HepG2 (cell line): ENCODE measurements around the gene STX8. TPM values are rescaled to one million over a fixed set of nuclear protein-coding genes. Genes with fewer than 3 reads are reported as not detected.

Experiments
- ATAC-seq: fragments of 200-7000 bp; cut with Tn5 transposase; 3 replicates; pipeline ENCODE4 v1.9.1; 2020; ENCODE audit warnings: mild to moderate bottlenecking, moderate library complexity
- BruUV-seq: library from RNA; stranded (reverse); fragments of 400-500 nt; replicated peaks from 2 replicates; lab custom pipeline; 2021; lab: Mats Ljungman, UMichigan
- CTCF ChIA-PET: fragments of 300-600 bp; formaldehyde crosslinking; extraction: SDS; loops from one replicate; lab custom pipeline; 2021; ENCODE audit warnings: low total read pairs, inconsistent platforms, low intra/inter-chr PET ratio; lab: Yijun Ruan, JAX
- POLR2A ChIA-PET: fragments of 350-600 bp; sonication (Branson Sonifier 250); formaldehyde crosslinking; loops from one replicate; lab custom pipeline; 2020; ENCODE audit warnings: antibody characterized with exemption, inconsistent platforms; lab: Yijun Ruan, JAX
- DNase-seq: peaks from one replicate; pipeline ENCODE4 v3.0.0-alpha.2; 2015; ENCODE audit warnings: low spot score
- FAIRE-seq: peaks from 3 replicates; lab custom pipeline; 2011; peaks lifted over from hg19 to GRCh38; lab: Jason Lieb, UNC
- H2AFZ ChIP-seq: one replicate; pipeline ENCODE4 v1.6.1; 2011; ENCODE audit warnings: low read length, inconsistent platforms
- H3K27ac ChIP-seq: fragments of 300-600 bp; 3 replicates; pipeline ENCODE4 v1.8.0; 2011; ENCODE audit warnings: mixed run types, mild to moderate bottlenecking, mixed read lengths, low read length, inconsistent platforms; ENCODE audit not compliant: insufficient read depth; ENCODE audit errors: extremely low read length
- H3K27me3 ChIP-seq, 2 experiments: fragments of 200-600 bp in 1 of 2; 2 replicates in 1 of 2; 3 replicates in 1 of 2; pipeline versions ENCODE4 v1.6.0 to v1.8.0; 2011; ENCODE audit warnings: low read length in 2 of 2, mild to moderate bottlenecking in 2 of 2, moderate library complexity in 2 of 2, inconsistent platforms in 1 of 2; ENCODE audit not compliant: insufficient read depth in 2 of 2, control insufficient read depth in 1 of 2
- H3K36me3 ChIP-seq, 2 experiments: fragments of 200-600 bp in 1 of 2; replicated peaks in 1 of 2; 2 replicates in 1 of 2; 3 replicates in 1 of 2; pipeline versions ENCODE4 v1.5.1 to v1.8.0; 2011; ENCODE audit warnings: low read length in 2 of 2, inconsistent platforms in 1 of 2; ENCODE audit not compliant: insufficient read depth in 2 of 2, control insufficient read depth in 1 of 2
- H3K4me1 ChIP-seq: 2 replicates; pipeline ENCODE4 v1.5.1; 2012; ENCODE audit warnings: low read length, inconsistent platforms; ENCODE audit not compliant: insufficient read depth
- H3K4me2 ChIP-seq: 2 replicates; pipeline ENCODE4 v1.6.0; 2011; ENCODE audit warnings: low read depth, low read length, inconsistent platforms
- H3K4me3 ChIP-seq, 3 experiments: fragments of 200-600 bp in 1 of 3; sonication (generic), shearing (Covaris generic) in 1 of 3; replicated peaks in 1 of 3; 2 replicates each; pipeline ENCODE4 v1.5.1; 2011 to 2016; ENCODE audit warnings: low read length in 3 of 3, inconsistent platforms in 2 of 3, low read depth in 2 of 3, mild to moderate bottlenecking in 2 of 3, control low read depth in 1 of 3, mixed read lengths in 1 of 3; ENCODE audit not compliant: insufficient read depth in 1 of 3
- H3K79me2 ChIP-seq: one replicate; pipeline ENCODE4 v1.6.1; 2011; ENCODE audit warnings: low read length, inconsistent platforms; ENCODE audit not compliant: insufficient read depth
- H3K9ac ChIP-seq: 2 replicates; pipeline ENCODE4 v1.6.0; 2011; ENCODE audit warnings: mild to moderate bottlenecking, low read depth, low read length, inconsistent platforms; ENCODE audit not compliant: insufficient read depth
- H3K9me3 ChIP-seq: 2 replicates; pipeline ENCODE4 v1.5.1; 2012; ENCODE audit warnings: mild to moderate bottlenecking, low read length
- H4K20me1 ChIP-seq: 2 replicates; pipeline ENCODE4 v1.6.0; 2011; ENCODE audit warnings: inconsistent platforms, mild to moderate bottlenecking, low read length, moderate library complexity; ENCODE audit not compliant: insufficient read depth
- BRCA1 ChIP-seq: sonication (generic); formaldehyde crosslinking; IDR thresholded peaks from 2 replicates; pipeline ENCODE4 v1.4.0; 2020; ENCODE audit warnings: missing genetic modification reagents
- CBX2 ChIP-seq, 2 experiments: fragments of 200-600 bp in 1 of 2; sonication (generic); formaldehyde crosslinking in 1 of 2; IDR thresholded peaks; 2 replicates each; pipeline versions ENCODE4 v1.7.0 to v1.8.1; 2018 to 2022; ENCODE audit warnings: low read depth in 2 of 2, low read length in 1 of 2, mild to moderate bottlenecking in 1 of 2, missing genetic modification reagents in 1 of 2
- ETV5 ChIP-seq: IDR thresholded peaks from 2 replicates; pipeline ENCODE4 v1.6.1; 2018; ENCODE audit warnings: missing biosample characterization, missing genetic modification reagents, inconsistent platforms, borderline replicate concordance
- FOSL1 ChIP-seq: sonication (generic); formaldehyde crosslinking; IDR thresholded peaks from 2 replicates; pipeline ENCODE4 v1.9.0; 2021; ENCODE audit warnings: missing genetic modification reagents, borderline replicate concordance
- GATAD1 ChIP-seq: IDR thresholded peaks from 2 replicates; pipeline ENCODE4 v1.6.1; 2016; ENCODE audit warnings: missing genetic modification reagents, missing compliant biosample characterization
- TBP ChIP-seq: sonication (generic); formaldehyde crosslinking; IDR thresholded peaks from 2 replicates; pipeline ENCODE4 v1.5.0; 2020; ENCODE audit warnings: missing genetic modification reagents
- ZBTB1 ChIP-seq: sonication (generic); formaldehyde crosslinking; IDR thresholded peaks from 2 replicates; pipeline ENCODE4 v1.4.0; 2020; ENCODE audit warnings: missing genetic modification reagents, borderline replicate concordance
- ZKSCAN8 ChIP-seq: IDR thresholded peaks from 2 replicates; pipeline ENCODE4 v1.6.1; 2016; ENCODE audit warnings: borderline replicate concordance, missing genetic modification reagents, missing compliant biosample characterization
- ZNF496 ChIP-seq: sonication (generic); formaldehyde crosslinking; IDR thresholded peaks from 2 replicates; pipeline ENCODE4 v1.8.1; 2023; ENCODE audit warnings: mild to moderate bottlenecking, moderate library complexity, missing genetic modification reagents; ENCODE audit not compliant: insufficient replicate concordance
- ZNF879 ChIP-seq: sonication (generic); formaldehyde crosslinking; IDR thresholded peaks from 2 replicates; pipeline ENCODE4 v1.8.1; 2023; ENCODE audit warnings: missing genetic modification reagents
- WGBS: methylation state at CpG from one replicate; pipeline ENCODE4 v1.1.6; 2017; ENCODE audit warnings: low lambda C conversion rate; 5-methylcytosine and 5-hydroxymethylcytosine counted together
- in situ Hi-C: cut with HindIII; loops from 2 replicates; pipeline ENCODE4 v1.10.0; 2017; ENCODE audit warnings: low pct_unique_long_range_greater_than_20kb; ENCODE audit not compliant: extremely low pct_ligation_motif_present
- intact Hi-C: fragments of 100-400 bp; cut with micrococcal nuclease; formaldehyde crosslinking; loops from one replicate; pipeline ENCODE4 v1.10.0; 2022; ENCODE audit not compliant: unreplicated experiment
- polyA plus RNA-seq, 8 experiments: library from polyadenylated mRNA; depleted of rRNA in 3 of 8; stranded (reverse) in 7 of 8; unstranded in 1 of 8; fragments of >200 nt; fragmentation: Illumina TruSeq in 4 of 8; extraction: Trizol in 4 of 8; gene quantifications; 2 replicates each; pipeline versions ENCODE4 v1.2.1 to v1.2.3, GENCODE V29; 2011 to 2016; ENCODE audit warnings: low read depth in 4 of 8, missing spikeins in 1 of 8, mixed read lengths in 1 of 8; ENCODE audit not compliant: insufficient read depth in 1 of 8
- total RNA-seq, 5 experiments: library from RNA; depleted of rRNA; stranded (reverse); fragments of >200 nt; fragmentation: Illumina TruSeq; extraction: Trizol; gene quantifications; 2 replicates each; pipeline ENCODE4 v1.2.3, GENCODE V29; 2016; ENCODE audit warnings: low read depth in 1 of 5
- TF ChIP-seq, protein P1 (sequence below): sonication (generic); formaldehyde crosslinking; IDR thresholded peaks from 2 replicates; pipeline ENCODE4 v1.4.0; 2020; ENCODE audit warnings: missing genetic modification reagents
- TF ChIP-seq, protein P2 (sequence below): sonication (generic); formaldehyde crosslinking; IDR thresholded peaks from 2 replicates; pipeline ENCODE4 v1.5.0; 2020; ENCODE audit warnings: mild to moderate bottlenecking, missing genetic modification reagents
- TF ChIP-seq, protein P3 (sequence below): sonication (generic); formaldehyde crosslinking; IDR thresholded peaks from 2 replicates; pipeline ENCODE4 v1.5.0; 2020; ENCODE audit warnings: mild to moderate bottlenecking, missing genetic modification reagents

STX8 gene
- total and polyA plus RNA-seq, 2 of the 13 experiments (the other 11 are each of a cell fraction or from before 2014, with no cell fraction given): 36.4 to 53.6 TPM

DNA sequence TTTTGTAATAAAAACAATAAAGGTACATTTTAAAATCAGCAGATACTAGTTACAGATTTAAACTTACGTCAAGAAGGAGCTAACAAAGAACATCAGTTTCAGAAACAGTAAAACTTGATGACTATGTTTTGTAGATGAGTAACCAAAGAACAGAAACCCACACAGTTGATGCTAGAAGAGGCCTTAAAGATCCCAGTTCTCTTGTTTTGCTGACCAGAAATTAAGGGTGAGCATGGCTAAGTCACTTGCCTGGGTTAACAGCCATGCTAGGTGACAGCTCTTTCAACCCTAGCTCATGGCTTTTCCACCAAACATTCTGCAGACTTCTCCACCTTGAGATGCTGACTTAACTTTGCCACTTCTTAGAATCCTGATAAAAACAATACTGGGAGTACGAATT is 26.4 kb downstream of the STX8 start (continued):
- TF ChIP-seq, protein P1, sequence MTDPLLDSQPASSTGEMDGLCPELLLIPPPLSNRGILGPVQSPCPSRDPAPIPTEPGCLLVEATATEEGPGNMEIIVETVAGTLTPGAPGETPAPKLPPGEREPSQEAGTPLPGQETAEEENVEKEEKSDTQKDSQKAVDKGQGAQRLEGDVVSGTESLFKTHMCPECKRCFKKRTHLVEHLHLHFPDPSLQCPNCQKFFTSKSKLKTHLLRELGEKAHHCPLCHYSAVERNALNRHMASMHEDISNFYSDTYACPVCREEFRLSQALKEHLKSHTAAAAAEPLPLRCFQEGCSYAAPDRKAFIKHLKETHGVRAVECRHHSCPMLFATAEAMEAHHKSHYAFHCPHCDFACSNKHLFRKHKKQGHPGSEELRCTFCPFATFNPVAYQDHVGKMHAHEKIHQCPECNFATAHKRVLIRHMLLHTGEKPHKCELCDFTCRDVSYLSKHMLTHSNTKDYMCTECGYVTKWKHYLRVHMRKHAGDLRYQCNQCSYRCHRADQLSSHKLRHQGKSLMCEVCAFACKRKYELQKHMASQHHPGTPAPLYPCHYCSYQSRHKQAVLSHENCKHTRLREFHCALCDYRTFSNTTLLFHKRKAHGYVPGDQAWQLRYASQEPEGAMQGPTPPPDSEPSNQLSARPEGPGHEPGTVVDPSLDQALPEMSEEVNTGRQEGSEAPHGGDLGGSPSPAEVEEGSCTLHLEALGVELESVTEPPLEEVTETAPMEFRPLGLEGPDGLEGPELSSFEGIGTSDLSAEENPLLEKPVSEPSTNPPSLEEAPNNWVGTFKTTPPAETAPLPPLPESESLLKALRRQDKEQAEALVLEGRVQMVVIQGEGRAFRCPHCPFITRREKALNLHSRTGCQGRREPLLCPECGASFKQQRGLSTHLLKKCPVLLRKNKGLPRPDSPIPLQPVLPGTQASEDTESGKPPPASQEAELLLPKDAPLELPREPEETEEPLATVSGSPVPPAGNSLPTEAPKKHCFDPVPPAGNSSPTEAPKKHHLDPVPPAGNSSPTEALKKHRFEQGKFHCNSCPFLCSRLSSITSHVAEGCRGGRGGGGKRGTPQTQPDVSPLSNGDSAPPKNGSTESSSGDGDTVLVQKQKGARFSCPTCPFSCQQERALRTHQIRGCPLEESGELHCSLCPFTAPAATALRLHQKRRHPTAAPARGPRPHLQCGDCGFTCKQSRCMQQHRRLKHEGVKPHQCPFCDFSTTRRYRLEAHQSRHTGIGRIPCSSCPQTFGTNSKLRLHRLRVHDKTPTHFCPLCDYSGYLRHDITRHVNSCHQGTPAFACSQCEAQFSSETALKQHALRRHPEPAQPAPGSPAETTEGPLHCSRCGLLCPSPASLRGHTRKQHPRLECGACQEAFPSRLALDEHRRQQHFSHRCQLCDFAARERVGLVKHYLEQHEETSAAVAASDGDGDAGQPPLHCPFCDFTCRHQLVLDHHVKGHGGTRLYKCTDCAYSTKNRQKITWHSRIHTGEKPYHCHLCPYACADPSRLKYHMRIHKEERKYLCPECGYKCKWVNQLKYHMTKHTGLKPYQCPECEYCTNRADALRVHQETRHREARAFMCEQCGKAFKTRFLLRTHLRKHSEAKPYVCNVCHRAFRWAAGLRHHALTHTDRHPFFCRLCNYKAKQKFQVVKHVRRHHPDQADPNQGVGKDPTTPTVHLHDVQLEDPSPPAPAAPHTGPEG (CRISPR knock-in tag): no peak
- TF ChIP-seq CBX2 (IDR thresholded peaks at IDR 0.05; ENCODE audit: low read depth, low read length) (no peak), CBX2 (CRISPR knock-in tag; IDR thresholded peaks at IDR 0.05; ENCODE audit: low read depth) (no peak)

DNA sequence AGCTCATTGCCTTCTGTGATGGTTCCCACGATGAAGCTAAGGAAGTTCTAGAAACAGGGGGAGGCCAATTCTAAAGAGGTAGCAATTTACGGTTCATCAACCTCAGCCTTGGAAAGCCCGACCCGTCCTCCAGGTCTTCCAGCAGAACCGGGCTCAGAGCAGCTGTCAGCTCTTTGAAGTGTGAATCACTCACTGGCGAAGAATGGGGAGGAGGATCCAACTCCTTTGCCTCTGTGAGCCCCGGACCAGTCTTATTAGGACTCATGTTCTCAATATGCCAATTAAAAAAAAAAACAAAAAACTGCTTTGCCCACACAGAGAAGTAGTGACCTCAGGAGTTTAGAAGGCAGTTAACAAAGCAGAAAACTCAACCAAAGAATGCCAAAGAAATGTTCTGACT is 31.4 kb downstream of the STX8 start:
- H3K9ac ChIP-seq: no peak overlapping the region
- no peaks in the 10 kb centered on the region for H3K79me2 ChIP-seq
- H4K20me1 ChIP-seq: no peaks in the 10 kb centered on the region
- ATAC-seq (no peak), DNase-seq (no peak), FAIRE-seq (no peak)
- in situ Hi-C loops (no loop called here), intact Hi-C loops (no loop called here)
- no peak overlapping the region for H3K27ac ChIP-seq
- H3K4me3 ChIP-seq: no peak overlapping the region
- no TSS peak for BruUV-seq
- H3K27me3 ChIP-seq: no peaks in the 10 kb centered on the region
- 91% methylated on average over 7 of the region's 7 CpGs for WGBS
- H3K4me2 ChIP-seq: no peak overlapping the region
- no peak overlapping the region for H2AFZ ChIP-seq
- no peak for TF ChIP-seq TBP (CRISPR knock-in tag)
- no peak for TF ChIP-seq ZNF496 (CRISPR knock-in tag)
- TF ChIP-seq ZKSCAN8: no peak
- TF ChIP-seq ZNF879 (CRISPR knock-in tag): no peak
- TF ChIP-seq FOSL1 (CRISPR knock-in tag): no peak
- TF ChIP-seq BRCA1: no peak
- TF ChIP-seq GATAD1 (CRISPR knock-in tag): no peak
- no peak for TF ChIP-seq ETV5 (CRISPR knock-in tag)
- TF ChIP-seq ZBTB1 (CRISPR knock-in tag): no peak
- TF ChIP-seq, protein P2, sequence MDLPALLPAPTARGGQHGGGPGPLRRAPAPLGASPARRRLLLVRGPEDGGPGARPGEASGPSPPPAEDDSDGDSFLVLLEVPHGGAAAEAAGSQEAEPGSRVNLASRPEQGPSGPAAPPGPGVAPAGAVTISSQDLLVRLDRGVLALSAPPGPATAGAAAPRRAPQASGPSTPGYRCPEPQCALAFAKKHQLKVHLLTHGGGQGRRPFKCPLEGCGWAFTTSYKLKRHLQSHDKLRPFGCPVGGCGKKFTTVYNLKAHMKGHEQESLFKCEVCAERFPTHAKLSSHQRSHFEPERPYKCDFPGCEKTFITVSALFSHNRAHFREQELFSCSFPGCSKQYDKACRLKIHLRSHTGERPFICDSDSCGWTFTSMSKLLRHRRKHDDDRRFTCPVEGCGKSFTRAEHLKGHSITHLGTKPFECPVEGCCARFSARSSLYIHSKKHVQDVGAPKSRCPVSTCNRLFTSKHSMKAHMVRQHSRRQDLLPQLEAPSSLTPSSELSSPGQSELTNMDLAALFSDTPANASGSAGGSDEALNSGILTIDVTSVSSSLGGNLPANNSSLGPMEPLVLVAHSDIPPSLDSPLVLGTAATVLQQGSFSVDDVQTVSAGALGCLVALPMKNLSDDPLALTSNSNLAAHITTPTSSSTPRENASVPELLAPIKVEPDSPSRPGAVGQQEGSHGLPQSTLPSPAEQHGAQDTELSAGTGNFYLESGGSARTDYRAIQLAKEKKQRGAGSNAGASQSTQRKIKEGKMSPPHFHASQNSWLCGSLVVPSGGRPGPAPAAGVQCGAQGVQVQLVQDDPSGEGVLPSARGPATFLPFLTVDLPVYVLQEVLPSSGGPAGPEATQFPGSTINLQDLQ (CRISPR knock-in tag): no peak
- TF ChIP-seq, protein P3, sequence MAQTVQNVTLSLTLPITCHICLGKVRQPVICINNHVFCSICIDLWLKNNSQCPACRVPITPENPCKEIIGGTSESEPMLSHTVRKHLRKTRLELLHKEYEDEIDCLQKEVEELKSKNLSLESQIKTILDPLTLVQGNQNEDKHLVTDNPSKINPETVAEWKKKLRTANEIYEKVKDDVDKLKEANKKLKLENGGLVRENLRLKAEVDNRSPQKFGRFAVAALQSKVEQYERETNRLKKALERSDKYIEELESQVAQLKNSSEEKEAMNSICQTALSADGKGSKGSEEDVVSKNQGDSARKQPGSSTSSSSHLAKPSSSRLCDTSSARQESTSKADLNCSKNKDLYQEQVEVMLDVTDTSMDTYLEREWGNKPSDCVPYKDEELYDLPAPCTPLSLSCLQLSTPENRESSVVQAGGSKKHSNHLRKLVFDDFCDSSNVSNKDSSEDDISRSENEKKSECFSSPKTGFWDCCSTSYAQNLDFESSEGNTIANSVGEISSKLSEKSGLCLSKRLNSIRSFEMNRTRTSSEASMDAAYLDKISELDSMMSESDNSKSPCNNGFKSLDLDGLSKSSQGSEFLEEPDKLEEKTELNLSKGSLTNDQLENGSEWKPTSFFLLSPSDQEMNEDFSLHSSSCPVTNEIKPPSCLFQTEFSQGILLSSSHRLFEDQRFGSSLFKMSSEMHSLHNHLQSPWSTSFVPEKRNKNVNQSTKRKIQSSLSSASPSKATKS (CRISPR knock-in tag): no peak
- no peaks in the 10 kb centered on the region for H3K36me3 ChIP-seq
- ChIA-PET CTCF (no interaction called here), POLR2A (no interaction called here)
- H3K9me3 ChIP-seq: no peaks in the 10 kb centered on the region
- no peaks in the 10 kb centered on the region for H3K4me1 ChIP-seq
